Stimulated activated memory B cell treated with anti-CD40 and anti-IgM and Interleukin-4, amounts not matched to agents 10 μg/mL and 1 μg/mL and 100 μg/mL, for 72 hours (primary cell): ENCODE data around the gene EPS8L2.
A peak's percentile ranks its signal among the peaks of the same experiment; 100 is the strongest.

Experiments
- ATAC-seq: fragments of 150-1000 bp; cut with Tn5 transposase; 2 replicates; pipeline ENCODE4 v1.10.0; 2021
- H3K27ac Mint-ChIP-seq: one replicate; pipeline ENCODE4 v1.8.0; 2022; ENCODE audit warnings: mild to moderate bottlenecking, mixed read lengths
- H3K27me3 Mint-ChIP-seq: one replicate; pipeline ENCODE4 v1.8.0; 2022; ENCODE audit warnings: mixed read lengths
- H3K36me3 Mint-ChIP-seq: one replicate; pipeline ENCODE4 v1.8.0; 2022; ENCODE audit warnings: mixed read lengths
- H3K4me1 Mint-ChIP-seq: one replicate; pipeline ENCODE4 v1.8.0; 2022; ENCODE audit warnings: mixed read lengths
- H3K4me3 Mint-ChIP-seq: one replicate; pipeline ENCODE4 v1.8.0; 2022; ENCODE audit warnings: mild to moderate bottlenecking, moderate library complexity, mixed read lengths
- H3K9me3 Mint-ChIP-seq: one replicate; pipeline ENCODE4 v1.8.0; 2022; ENCODE audit warnings: mixed read lengths

EPS8L2 gene

DNA sequence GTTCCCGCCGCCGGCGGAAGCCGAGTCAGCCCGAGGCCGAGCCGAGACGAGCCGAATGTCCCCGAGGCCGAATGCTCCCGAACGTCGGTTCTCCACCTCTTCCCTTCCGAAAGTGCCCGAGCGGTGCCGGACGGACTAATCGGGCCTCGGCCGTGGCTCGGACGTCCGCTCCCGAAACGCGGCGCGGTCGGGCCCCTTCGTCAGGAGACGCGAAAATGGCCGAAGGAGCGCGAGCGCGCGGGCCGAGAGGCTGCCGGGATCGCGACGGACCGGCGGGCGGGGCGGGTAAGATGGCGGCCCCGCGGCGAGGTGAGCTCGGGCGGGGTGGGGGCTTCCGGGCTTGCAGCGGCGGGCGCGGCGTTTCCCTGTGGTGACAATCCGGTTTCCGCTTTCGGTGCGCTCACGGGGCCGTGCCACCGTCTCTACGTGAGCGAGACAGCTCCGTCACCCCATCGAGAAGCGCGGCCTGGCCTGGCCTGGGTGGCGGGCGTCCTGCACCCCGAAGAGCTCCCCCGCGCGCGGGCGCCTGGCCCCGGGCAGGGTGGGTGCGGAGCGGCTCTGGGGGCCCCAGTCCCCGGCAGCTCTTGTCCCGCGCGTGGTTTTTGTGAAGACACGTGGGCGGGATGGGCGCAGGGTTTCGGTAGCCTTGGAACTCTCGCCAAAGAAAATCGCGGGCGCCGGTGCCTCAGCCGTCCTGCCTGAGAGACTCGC, 10.3 kb upstream of the EPS8L2 start, which contains the start of gene TMEM80:
Gene TMEM80, plus strand, starts transcription at position 279 of the 711 bp plus-strand sequence. Its CDS starts 12 bp downstream, at position 291.
- peak; percentile 87 for ATAC-seq
- Mint-ChIP-seq H3K9me3 (no peaks in the 10 kb centered on the region), H3K4me3 (peak within 1 kb of the TSS; percentile 85), H3K4me1 (peaks cover 52% of the 10 kb centered on the region), H3K36me3 (no peaks in the 10 kb centered on the region), H3K27ac (peak within 1 kb of the TSS; percentile 100), H3K27me3 (no peaks in the 10 kb centered on the region)

DNA sequence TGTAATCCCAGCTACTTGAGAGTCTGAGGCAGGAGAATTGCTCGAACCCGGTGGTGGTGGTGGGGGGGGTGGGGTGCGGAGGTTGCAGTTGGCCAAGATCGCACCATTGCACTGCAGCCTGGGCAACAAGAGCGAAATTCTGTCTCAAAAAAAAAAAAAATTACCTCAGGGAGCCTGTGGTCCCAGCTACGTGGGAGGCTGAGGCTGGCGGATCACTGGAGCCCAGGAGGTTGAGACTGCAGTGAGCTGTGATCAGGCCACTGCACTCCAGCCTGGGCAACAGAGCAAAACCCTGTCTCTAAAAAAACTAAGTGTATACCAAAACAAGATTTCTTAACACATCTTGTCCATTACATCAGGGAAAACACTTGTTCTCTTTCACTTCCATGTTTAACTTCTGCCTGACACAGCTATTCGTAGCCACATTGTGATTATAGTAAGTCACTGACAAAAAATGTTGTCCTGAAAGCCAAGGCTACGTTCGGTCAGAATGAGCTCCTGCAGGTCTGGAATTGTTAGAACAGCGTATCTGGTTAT, 9.0 kb upstream of the EPS8L2 start:
- Mint-ChIP-seq H3K4me1 (peaks cover 49% of the 10 kb centered on the region), H3K27ac (peak overlapping the region; percentile 100), H3K9me3 (no peaks in the 10 kb centered on the region), H3K36me3 (no peaks in the 10 kb centered on the region), H3K27me3 (no peaks in the 10 kb centered on the region), H3K4me3 (peak overlapping the region; percentile 85)
- peak; percentile 1 for ATAC-seq

DNA sequence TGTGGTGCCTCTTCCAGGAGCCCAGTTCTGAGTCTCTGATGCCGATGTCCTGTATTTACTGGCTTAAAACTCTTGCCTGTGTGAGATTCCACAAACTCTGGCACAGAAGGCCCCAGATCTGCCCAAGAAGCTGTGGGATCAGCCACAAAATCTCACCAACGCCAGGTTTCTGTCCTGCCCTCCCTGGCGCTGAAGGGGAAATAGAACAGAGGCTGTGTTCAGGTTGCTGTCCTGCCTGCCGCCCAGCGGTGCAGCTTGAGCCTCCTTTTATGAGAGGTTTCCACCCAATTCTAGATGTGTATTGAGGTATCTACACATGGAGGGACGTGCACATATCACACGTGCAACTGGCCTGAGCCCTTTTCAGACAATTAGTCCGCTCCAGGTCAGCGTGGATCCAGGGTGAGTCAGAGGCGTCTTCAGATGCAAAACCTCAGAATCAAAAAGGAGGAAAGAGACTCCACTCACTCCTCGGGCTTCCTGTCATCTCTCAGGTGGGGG, 8.2 kb upstream of the EPS8L2 start:
- Mint-ChIP-seq H3K27ac (peak overlapping the region; percentile 100), H3K9me3 (no peaks in the 10 kb centered on the region)

DNA sequence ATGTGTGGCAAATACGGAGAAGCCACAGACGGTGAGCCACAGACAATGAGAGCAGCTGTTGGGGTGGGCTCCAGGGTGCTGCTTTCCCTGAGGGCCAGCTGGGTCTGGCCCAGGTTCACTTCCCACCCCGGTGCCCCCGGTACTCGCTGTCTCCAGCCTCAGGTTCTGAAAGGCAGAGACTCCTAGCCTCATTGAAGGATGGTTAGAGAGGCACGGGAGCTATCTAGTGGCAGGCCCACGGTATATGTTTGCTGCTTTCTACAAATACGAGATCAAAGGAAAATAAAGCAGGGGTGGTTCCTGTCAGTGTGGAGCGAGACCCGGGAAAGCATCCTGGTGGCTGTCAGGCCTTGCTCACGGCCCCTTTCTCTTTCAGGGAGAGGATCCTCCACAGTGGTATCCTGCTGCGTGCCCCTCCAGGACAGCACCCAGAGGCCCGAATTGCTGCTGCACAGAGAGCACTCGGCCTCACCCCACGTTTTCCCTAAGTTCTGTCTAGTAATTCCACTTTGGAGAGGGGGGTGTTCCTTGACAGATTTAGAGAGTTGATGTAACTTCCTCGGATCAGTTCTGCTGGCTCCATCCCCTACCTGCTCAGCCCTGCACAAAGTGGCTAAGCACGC, 7.4 kb upstream of the EPS8L2 start:
- H3K27ac Mint-ChIP-seq = peak overlapping the region; percentile 100
- H3K27me3 Mint-ChIP-seq = no peaks in the 10 kb centered on the region
- H3K36me3 Mint-ChIP-seq = no peaks in the 10 kb centered on the region
- no peak for ATAC-seq
- H3K9me3 Mint-ChIP-seq = no peaks in the 10 kb centered on the region
- H3K4me3 Mint-ChIP-seq = no peak overlapping the region
- H3K4me1 Mint-ChIP-seq = peaks cover 33% of the 10 kb centered on the region

More for the DNA sequence above, 8.2 kb upstream of the EPS8L2 start:
- Mint-ChIP-seq H3K4me3 (peak overlapping the region; percentile 9), H3K27me3 (no peaks in the 10 kb centered on the region), H3K4me1 (peaks cover 41% of the 10 kb centered on the region), H3K36me3 (no peaks in the 10 kb centered on the region)
- ATAC-seq = no peak

DNA sequence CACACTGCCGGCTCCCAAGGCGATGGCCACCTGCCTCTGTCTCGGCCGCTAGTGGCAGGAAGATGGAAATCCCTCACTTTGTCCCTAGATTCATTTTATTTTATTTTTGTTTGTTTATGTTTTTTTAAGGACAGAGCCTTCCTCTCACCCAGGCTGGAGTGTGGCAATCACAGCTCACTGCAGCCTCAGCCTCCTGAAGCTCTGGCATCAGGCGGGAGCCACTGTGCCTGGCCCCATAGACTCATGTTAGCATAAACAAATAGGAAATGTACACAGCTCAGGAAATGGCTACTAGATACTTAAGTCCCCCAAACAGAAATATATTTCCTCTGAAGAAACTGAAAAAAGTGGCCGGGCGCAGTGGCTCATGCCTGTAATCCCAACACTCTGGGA, 6.9 kb upstream of the EPS8L2 start:
- H3K36me3 Mint-ChIP-seq = no peaks in the 10 kb centered on the region

DNA sequence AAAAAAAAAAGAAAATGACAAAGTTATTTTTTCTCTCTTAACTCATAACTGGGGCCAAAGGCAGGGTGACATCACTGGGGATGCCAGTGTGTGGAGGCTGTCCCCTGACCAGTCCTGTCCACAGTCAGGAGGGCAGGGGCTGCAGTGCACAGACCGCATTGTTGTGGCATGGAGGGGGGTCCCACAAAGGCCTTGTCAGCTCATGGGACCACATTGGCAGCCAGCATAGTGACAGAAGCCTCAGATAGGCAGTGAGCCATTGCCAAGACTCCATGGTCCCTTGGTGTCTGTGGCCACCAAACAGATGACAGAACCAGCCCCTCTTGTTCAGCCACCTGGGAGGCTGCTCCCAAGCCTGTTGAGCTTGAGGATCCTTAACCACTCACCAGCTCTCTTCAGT, 6.3 kb upstream of the EPS8L2 start:
- H3K36me3 Mint-ChIP-seq = no peaks in the 10 kb centered on the region
- no peaks in the 10 kb centered on the region for H3K9me3 Mint-ChIP-seq
- peak overlapping the region; percentile 58 for H3K27ac Mint-ChIP-seq
- H3K27me3 Mint-ChIP-seq = no peaks in the 10 kb centered on the region
- H3K4me3 Mint-ChIP-seq = no peak overlapping the region
- peaks cover 26% of the 10 kb centered on the region for H3K4me1 Mint-ChIP-seq
- no peak for ATAC-seq

More for the DNA sequence above, 6.9 kb upstream of the EPS8L2 start:
- H3K27me3 Mint-ChIP-seq = no peaks in the 10 kb centered on the region
- H3K9me3 Mint-ChIP-seq = no peaks in the 10 kb centered on the region
- ATAC-seq = no peak
- peak overlapping the region; percentile 100 for H3K27ac Mint-ChIP-seq
- peaks cover 28% of the 10 kb centered on the region for H3K4me1 Mint-ChIP-seq
- H3K4me3 Mint-ChIP-seq = no peak overlapping the region

DNA sequence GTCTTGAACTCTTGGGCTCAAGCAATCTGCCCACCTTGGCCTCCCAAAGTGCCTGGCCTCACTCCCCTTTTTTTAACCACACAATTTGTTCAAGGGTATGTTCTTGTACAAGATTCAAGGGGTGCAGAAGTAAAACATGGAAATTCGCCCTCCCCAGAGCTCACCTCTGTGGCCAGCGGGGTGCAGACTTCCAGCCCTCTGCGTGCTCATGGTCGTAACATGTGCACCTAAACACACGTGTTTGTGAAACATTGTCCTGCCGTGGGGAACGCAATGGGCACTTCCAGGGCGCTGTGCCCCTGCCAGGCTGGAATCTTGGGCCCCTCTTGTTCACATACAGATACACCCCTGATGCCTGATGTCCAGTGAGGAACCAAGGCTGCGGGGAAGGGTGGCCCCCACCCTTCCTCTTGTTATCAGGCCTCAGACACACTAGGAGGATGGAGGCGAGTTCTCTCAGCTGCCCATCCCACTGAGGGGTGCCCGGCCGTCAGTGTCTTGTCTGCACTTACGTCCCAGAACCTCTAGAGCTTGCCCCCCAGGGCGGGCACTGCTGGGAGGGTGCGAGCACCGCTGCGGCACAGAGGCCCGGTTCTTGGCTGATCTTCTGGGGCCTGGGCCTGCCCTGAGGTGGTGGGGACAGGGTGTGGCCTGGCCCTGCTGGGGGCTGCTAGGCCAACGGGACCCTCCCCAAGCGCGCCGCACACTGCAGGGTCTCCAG, 4.1 kb upstream of the EPS8L2 start:
- Mint-ChIP-seq H3K27me3 (peaks cover 13% of the 10 kb centered on the region), H3K27ac (no peak overlapping the region), H3K9me3 (no peaks in the 10 kb centered on the region), H3K36me3 (no peaks in the 10 kb centered on the region), H3K4me1 (peaks cover 24% of the 10 kb centered on the region), H3K4me3 (no peak overlapping the region)
- no peak for ATAC-seq

DNA sequence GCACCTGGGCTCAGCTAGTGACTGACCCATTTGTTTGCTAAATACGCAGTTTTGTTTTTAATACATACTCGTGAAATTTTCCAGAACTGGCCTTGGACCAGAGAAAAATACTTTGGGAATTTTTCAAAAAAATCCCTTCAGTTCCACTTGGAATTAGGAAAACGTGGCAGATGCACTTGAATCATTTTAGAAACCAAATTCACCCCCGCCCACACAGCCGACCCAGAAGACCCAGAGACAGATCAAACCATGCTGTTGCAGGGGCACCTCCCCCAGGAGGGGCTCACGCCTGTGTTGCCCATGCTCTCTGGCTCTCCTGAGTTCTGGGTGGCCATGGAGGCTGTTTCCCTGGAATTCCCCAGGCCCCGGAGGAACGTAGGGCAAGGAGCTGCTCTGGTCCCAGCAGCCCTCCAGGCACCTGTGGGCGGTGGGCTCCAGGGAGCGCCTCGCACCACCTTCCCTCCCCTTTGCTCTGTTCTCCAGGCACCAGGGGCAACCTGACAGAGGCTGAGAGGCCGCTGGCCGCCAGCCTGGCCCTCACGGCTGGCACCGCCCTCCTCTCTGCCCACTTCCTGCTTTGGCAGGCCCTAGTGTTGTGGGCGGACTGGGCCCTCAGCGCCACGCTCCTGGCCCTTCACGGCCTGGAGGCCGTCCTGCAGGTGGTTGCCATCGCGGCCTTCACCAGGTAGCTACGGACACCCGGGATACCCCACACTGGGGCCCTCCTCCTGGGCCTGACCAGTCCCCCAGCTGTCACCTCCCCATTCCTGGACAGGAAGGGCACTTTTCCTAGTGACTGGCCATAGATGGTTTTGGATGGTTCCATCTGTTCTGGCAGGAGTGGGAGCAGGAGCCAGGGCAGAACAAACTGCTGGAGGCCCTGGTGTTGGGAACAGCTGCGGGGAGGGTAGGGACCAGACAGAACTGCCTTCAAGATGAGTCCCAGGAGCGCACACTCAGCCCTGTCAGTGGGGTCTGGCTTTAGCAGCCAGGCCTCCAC, 3.3 kb upstream of the EPS8L2 start:
- no peaks in the 10 kb centered on the region for H3K36me3 Mint-ChIP-seq
- H3K4me3 Mint-ChIP-seq = no peak overlapping the region
- peaks cover 24% of the 10 kb centered on the region for H3K4me1 Mint-ChIP-seq
- ATAC-seq = no peak
- peaks cover 22% of the 10 kb centered on the region for H3K27me3 Mint-ChIP-seq
- H3K27ac Mint-ChIP-seq = no peak overlapping the region
- H3K9me3 Mint-ChIP-seq = no peaks in the 10 kb centered on the region

DNA sequence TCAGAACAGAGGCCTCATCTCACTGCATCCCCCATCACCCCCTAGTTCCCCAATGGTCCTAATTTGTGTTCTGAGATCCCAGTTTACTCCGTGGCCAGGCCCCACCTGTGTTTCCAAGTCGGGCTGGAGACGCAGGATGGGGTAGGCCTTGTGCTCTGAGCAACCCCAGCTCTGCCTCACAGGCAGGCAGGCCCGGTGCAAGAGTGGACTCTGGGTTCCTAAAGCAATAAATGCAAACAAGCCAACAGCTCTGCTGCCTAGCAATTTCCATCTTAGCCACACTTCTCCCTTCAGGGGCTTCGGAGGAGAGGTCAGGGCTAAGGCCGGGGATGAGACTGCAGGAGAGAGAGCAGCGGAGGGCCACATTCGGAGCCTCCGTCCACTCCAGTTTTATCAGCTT, 2.5 kb upstream of the EPS8L2 start:
- H3K9me3 Mint-ChIP-seq = no peaks in the 10 kb centered on the region

DNA sequence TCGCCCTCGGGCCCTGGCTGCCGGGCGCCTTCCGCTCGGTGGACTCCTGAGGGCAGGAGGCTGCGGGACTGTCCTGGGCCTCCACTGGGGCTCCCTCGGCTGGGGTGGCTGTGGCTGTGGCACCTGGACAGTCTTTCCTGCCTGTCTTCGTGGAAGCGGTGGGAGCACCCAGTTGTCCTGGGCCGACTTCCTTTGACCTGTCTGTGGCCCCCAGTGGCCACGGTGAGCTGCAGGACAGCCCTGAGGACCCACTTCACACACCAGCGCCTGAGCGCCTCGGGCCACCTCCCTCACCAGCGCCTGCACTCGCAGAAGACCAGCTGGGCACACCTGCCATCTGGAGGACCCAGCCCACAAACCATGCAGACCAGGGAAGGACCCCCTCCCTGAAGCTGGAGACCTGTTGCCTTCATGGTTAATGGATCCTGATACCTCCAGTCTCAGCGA, 1.8 kb upstream of the EPS8L2 start:
- H3K27ac Mint-ChIP-seq = no peak overlapping the region
- peaks cover 27% of the 10 kb centered on the region for H3K27me3 Mint-ChIP-seq
- H3K36me3 Mint-ChIP-seq = no peaks in the 10 kb centered on the region
- H3K4me3 Mint-ChIP-seq = no peak overlapping the region
- ATAC-seq = no peak
- H3K4me1 Mint-ChIP-seq = peaks cover 16% of the 10 kb centered on the region
- H3K9me3 Mint-ChIP-seq = no peaks in the 10 kb centered on the region

More for the DNA sequence above, 2.5 kb upstream of the EPS8L2 start:
- no peak for ATAC-seq
- Mint-ChIP-seq H3K4me3 (no peak overlapping the region), H3K36me3 (no peaks in the 10 kb centered on the region), H3K27me3 (peaks cover 27% of the 10 kb centered on the region), H3K27ac (no peak overlapping the region), H3K4me1 (peaks cover 19% of the 10 kb centered on the region)

DNA sequence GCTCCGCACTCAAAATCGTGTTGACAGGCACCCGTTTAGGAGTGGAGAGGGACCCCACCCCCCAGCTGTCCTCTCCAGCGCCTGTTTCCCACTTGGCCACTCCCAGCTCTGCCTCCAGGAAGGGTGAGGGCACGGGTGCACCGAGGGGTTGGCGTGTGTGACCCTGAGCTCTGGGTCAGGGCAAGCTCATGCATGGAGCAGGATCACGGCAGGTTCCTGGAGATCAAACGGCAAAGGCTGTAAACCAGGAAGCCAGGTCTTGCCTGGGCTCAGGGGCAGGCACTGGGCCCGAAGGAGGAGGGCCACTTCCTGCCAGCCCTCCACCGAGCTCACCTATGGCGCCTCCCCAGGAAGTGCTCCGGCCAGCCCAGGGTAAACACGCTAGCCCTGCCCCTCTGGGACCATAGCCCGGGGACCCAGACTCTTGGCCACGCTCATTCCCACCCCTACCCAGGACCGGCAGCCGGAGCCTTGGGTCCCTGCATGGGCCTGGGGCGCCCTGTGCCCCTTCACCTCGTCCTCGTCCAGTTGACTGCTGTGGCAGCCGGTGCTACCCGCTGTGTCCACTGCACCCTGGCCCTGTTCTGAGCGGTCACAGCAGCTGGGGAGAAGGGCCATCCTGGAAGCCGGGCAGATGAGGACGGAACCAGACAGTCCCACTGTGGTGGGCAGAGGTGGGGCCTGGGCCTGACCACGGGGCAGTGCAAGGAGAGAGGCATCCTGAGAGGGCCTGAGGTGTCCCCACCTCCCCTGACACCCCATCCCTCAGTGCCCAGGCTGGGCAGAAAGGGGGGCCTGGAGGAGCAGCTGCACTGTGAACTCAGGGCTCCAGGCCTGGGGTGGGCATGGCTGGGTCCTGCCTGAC, 1.0 kb upstream of the EPS8L2 start:
- Mint-ChIP-seq H3K27ac (no peak overlapping the region), H3K36me3 (no peaks in the 10 kb centered on the region), H3K27me3 (peaks cover 32% of the 10 kb centered on the region), H3K9me3 (no peaks in the 10 kb centered on the region), H3K4me3 (peak overlapping the region; percentile 50), H3K4me1 (peaks cover 17% of the 10 kb centered on the region)
- no peak for ATAC-seq

DNA sequence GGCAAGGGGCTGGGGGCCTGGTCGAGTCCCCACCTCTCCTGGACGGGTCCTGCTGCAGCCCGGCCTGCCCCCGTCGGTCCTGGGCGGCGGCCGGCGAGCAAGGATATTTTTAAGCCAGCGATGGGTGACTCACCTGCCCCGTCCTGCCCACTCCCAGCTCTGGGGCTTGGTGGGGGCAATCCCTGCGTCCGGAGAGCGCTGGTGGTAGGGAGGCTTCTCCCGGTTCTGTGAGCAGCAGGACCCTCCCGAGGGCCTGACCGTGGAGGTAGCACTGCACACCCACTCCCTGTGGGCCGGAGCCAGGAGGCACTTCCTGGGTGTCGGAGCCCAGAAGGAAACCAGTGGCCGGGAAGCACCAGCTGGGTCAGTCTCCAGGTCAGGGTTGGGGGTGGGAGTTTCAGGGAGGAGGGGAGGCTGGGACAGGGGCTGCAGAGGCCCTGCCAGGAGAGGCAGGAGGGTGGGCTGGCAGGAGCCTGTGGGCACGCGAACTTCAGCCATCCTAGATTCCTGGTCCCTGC, 467 bp downstream of the EPS8L2 start:
- Mint-ChIP-seq H3K4me3 (no peak overlapping the region), H3K27ac (no peak overlapping the region), H3K27me3 (peaks cover 47% of the 10 kb centered on the region), H3K36me3 (no peaks in the 10 kb centered on the region), H3K4me1 (peaks cover 32% of the 10 kb centered on the region), H3K9me3 (no peaks in the 10 kb centered on the region)
- no peak for ATAC-seq
